ENCODE measurements around the gene TMEM44. TPM values are rescaled to one million over a fixed set of nuclear protein-coding genes. Genes with fewer than 3 reads are reported as not detected.

The TMEM44 gene
- total and polyA plus RNA-seq, 9 of the 15 experiments (the other 6 are each of a cell fraction or from before 2014, with no cell fraction given) = 0.53 to 18.1 (median 11.3) TPM

DNA sequence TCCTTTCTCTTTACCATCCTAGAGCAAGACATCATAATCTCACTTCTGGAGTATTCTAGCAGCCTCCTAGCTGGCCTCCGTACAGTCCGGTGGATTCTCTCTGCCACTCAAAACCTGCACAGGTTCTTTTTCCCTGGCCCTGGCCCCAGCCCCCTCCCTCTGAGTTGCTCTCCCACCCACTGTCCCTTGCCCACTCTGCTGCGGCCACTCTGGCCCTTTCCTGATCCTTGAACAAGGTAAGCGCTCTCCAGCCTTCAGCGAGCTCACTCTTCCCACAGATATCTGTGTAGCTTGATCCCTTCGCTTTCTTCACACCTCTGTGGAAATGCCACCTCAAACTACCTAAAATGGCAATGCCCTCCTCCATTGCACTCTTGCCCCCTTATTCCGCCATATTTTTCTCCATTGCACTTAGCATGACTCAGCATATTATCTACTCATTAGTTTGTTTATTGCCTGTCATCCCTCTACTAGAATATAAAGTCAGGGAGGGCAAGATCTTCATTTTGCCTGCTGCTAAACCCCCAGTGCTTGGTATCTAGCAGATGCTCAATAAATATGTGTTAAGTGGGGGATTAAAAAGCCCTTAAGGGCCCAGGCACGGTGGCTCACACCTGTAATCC, 80.8 kb downstream of the TMEM44 start (continued):
- TF ChIP-seq, protein P1, sequence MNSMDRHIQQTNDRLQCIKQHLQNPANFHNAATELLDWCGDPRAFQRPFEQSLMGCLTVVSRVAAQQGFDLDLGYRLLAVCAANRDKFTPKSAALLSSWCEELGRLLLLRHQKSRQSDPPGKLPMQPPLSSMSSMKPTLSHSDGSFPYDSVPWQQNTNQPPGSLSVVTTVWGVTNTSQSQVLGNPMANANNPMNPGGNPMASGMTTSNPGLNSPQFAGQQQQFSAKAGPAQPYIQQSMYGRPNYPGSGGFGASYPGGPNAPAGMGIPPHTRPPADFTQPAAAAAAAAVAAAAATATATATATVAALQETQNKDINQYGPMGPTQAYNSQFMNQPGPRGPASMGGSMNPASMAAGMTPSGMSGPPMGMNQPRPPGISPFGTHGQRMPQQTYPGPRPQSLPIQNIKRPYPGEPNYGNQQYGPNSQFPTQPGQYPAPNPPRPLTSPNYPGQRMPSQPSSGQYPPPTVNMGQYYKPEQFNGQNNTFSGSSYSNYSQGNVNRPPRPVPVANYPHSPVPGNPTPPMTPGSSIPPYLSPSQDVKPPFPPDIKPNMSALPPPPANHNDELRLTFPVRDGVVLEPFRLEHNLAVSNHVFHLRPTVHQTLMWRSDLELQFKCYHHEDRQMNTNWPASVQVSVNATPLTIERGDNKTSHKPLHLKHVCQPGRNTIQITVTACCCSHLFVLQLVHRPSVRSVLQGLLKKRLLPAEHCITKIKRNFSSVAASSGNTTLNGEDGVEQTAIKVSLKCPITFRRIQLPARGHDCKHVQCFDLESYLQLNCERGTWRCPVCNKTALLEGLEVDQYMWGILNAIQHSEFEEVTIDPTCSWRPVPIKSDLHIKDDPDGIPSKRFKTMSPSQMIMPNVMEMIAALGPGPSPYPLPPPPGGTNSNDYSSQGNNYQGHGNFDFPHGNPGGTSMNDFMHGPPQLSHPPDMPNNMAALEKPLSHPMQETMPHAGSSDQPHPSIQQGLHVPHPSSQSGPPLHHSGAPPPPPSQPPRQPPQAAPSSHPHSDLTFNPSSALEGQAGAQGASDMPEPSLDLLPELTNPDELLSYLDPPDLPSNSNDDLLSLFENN (IDR thresholded peaks at IDR 0.05; ENCODE audit: low read depth in 2 of 2, low read length in 2 of 2) = no peak
- no peak for TF ChIP-seq ZNF3 (CRISPR knock-in tag; IDR thresholded peaks at IDR 0.05)
- no peak for TF ChIP-seq LEF1 (IDR thresholded peaks at IDR 0.05)
- no peak for TF ChIP-seq BRCA1 (IDR thresholded peaks at IDR 0.05)
- no peak for TF ChIP-seq BRCA1 (CRISPR knock-in tag; IDR thresholded peaks at IDR 0.05)
- TF ChIP-seq HMGN3 (IDR thresholded peaks at IDR 0.05; ENCODE audit: borderline replicate concordance, extremely low read depth, insufficient read length, low read depth, low read length) = no peak
- TF ChIP-seq BCOR (IDR thresholded peaks at IDR 0.05) = no peak
- TF ChIP-seq SETDB1 (IDR thresholded peaks at IDR 0.05; ENCODE audit: low read length) = no peak
- peak; percentile 89 for TF ChIP-seq NFE2 (IDR thresholded peaks at IDR 0.05; ENCODE audit: low read depth)
- TF ChIP-seq ILF3 (IDR thresholded peaks at IDR 0.05; ENCODE audit: borderline replicate concordance) = no peak
- TF ChIP-seq, protein P2, sequence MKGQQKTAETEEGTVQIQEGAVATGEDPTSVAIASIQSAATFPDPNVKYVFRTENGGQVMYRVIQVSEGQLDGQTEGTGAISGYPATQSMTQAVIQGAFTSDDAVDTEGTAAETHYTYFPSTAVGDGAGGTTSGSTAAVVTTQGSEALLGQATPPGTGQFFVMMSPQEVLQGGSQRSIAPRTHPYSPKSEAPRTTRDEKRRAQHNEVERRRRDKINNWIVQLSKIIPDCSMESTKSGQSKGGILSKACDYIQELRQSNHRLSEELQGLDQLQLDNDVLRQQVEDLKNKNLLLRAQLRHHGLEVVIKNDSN (CRISPR knock-in tag; IDR thresholded peaks at IDR 0.05) = no peak
- TF ChIP-seq, protein P3, sequence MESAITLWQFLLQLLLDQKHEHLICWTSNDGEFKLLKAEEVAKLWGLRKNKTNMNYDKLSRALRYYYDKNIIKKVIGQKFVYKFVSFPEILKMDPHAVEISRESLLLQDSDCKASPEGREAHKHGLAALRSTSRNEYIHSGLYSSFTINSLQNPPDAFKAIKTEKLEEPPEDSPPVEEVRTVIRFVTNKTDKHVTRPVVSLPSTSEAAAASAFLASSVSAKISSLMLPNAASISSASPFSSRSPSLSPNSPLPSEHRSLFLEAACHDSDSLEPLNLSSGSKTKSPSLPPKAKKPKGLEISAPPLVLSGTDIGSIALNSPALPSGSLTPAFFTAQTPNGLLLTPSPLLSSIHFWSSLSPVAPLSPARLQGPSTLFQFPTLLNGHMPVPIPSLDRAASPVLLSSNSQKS (CRISPR knock-in tag; IDR thresholded peaks at IDR 0.05) = no peak
- peak; percentile 91 for TF ChIP-seq C11orf30 (IDR thresholded peaks at IDR 0.05; ENCODE audit: low read depth)
- TF ChIP-seq, protein P4, sequence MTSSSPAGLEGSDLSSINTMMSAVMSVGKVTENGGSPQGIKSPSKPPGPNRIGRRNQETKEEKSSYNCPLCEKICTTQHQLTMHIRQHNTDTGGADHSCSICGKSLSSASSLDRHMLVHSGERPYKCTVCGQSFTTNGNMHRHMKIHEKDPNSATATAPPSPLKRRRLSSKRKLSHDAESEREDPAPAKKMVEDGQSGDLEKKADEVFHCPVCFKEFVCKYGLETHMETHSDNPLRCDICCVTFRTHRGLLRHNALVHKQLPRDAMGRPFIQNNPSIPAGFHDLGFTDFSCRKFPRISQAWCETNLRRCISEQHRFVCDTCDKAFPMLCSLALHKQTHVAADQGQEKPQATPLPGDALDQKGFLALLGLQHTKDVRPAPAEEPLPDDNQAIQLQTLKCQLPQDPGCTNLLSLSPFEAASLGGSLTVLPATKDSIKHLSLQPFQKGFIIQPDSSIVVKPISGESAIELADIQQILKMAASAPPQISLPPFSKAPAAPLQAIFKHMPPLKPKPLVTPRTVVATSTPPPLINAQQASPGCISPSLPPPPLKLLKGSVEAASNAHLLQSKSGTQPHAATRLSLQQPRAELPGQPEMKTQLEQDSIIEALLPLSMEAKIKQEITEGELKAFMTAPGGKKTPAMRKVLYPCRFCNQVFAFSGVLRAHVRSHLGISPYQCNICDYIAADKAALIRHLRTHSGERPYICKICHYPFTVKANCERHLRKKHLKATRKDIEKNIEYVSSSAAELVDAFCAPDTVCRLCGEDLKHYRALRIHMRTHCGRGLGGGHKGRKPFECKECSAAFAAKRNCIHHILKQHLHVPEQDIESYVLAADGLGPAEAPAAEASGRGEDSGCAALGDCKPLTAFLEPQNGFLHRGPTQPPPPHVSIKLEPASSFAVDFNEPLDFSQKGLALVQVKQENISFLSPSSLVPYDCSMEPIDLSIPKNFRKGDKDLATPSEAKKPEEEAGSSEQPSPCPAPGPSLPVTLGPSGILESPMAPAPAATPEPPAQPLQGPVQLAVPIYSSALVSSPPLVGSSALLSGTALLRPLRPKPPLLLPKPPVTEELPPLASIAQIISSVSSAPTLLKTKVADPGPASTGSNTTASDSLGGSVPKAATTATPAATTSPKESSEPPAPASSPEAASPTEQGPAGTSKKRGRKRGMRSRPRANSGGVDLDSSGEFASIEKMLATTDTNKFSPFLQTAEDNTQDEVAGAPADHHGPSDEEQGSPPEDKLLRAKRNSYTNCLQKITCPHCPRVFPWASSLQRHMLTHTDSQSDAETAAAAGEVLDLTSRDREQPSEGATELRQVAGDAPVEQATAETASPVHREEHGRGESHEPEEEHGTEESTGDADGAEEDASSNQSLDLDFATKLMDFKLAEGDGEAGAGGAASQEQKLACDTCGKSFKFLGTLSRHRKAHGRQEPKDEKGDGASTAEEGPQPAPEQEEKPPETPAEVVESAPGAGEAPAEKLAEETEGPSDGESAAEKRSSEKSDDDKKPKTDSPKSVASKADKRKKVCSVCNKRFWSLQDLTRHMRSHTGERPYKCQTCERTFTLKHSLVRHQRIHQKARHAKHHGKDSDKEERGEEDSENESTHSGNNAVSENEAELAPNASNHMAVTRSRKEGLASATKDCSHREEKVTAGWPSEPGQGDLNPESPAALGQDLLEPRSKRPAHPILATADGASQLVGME (CRISPR knock-in tag; IDR thresholded peaks at IDR 0.05) = no peak
- no peak for TF ChIP-seq HDAC1 (IDR thresholded peaks at IDR 0.05)
- no peak for TF ChIP-seq ZNF253 (CRISPR knock-in tag; conservative IDR thresholded peaks at IDR 0.05)
- no peak for TF ChIP-seq FOXJ3 (CRISPR knock-in tag; IDR thresholded peaks at IDR 0.05)
